ENCODE results near the gene RHAG.
"Not testable (repeated sequence)": the region's sequence is repeated elsewhere in the genome, so short reads cannot be mapped to it uniquely, and the experiment has no call there.

Gene RHAG

GRCh38 chr6:49635480-49635879 lies 1.2 kb downstream of the RHAG start:
- DNase-seq: no peak

DNA sequence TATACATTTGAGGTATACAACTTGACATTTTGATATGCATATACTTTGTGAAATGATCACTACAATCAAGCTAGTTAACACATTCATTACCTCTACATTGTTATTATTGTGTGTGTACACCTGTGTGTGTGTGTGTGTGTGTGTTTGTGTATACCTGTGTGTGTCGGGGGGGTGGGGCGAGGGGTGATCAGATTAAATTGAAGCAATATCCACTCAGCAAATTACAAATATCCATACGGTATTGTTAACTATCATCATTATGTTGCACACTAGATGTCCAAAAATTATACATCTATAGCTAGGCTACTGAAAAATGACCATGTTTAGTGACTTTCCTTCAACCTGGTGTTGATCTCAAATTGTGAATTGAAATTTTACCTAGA lies 1.8 kb downstream of the RHAG start:
- DNase-seq: no peak

DNA sequence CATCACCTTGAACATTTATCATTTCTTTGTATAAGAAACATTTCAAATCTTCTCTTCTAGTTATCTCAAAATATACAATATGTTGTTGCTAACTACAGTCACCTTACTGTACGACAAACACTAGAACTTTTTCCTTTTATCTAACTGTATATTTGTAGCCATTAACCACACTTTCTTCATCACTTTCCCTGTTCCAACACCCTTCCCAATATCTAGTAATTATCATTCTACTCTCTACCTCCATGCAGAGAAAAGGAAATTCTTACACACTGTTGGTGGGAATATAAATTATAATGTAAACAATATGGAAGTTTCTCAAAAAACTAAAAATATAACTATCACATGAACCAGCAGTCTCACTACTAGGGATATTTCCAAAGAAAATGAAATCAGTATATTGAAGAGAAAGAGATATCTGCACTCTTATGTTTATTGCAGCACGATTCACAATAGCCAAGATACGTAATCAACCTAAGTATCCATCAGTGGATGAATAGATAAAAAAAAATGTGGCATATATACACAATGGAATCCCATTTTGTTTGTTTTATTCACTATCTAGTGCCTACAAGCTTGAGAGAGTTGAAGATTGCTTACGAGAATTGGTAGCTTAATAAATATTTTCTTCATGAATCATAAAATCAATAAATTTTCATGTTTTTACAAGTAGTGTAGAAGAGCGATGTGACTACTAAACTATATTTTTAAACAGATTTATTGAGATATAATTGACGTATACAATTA lies 2.4 kb downstream of the RHAG start:
- DNase-seq: no peak

DNA sequence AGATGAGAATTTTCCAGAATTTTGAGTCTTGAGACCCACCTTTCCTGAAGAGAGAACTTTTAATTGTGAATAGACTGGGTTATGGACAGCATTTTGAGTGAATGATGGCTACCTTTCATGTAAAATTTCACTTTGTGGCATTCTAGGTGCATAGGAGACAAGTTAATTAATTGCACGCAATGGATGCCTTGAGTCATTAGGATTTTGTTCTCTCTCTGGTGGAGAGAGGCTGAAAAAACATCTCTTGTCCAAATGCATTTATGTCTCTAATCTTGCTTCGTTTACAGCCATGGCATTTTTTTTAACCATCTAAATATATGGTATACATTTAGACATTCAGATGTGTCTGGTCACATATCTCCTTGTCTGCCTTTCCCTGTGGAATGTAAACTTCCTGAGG lies 3.1 kb downstream of the RHAG start:
- DNase-seq: no peak

DNA sequence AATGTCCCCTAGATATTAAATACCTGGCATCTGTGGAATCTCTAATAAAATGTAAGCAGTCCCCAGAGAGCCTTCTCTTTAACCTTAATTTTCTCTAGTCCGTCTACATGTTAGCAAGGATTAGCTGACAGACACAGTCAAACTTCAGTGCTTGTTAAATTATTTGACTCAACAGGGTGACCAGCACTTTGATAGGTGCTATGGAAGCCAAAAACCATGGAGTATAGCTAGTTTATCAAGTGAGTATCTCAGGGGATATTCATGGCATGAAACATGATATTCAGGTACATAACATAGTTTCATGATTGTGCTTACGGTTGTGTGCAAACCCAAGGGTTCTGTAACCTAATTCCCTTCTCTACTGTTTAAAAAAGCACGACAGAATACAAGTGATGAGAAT lies 3.9 kb downstream of the RHAG start:
- DNase-seq: no peak

DNA sequence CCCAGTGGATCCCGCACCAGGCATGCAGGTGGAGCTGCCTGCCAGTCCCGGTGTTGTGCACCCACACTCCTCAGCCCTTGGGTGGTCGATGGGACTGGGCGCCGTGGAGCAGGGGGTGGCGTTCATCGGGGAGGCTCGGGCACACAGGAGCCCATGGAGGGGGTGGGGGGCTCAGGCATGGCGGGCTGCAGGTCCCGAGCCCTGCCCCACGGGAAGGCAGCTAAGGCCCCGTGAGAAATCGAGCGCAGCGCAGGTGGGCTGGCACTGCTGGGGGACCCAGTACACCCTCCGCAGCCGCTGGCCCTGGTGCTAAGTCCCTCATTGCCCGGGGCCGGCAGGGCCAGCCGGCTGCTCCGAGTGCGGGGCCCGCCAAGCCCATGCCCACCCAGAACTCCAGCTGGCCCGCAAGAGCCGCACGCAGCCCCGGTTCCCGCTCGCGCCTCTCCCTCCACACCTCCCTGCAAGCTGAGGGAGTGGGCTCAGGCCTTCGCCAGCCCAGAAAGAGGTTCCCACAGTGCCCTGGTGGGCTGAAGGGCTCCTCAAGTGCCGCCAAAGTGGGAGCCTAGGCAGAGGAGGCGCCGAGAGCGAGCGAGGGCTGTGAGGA lies 7.1 kb downstream of the RHAG start:
- not testable (repeated sequence) for DNase-seq

DNA sequence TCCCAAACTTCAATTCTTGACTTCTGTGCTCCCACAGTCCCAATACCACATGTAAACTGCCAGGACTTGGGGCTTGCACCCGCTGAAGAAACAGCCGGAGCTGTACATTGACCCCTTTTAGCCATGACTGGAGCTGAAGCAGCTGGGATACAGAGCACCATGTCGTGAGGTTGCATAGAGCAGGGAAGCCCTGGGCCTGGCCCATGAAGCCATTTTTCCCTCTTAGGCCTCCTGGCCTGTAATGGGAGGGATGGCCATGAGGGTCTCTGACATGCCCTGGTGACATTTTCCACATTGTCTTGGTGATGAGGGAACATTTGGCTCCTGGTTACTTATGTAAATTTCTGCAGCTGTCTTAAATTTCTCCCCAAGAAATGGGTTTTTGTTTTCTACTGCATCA lies 9.8 kb downstream of the RHAG start:
- no peak for DNase-seq

- no peak for DNase-seq
Observed at GRCh38 chr6:49618257-49618656, 18.4 kb downstream of the RHAG start.

DNA sequence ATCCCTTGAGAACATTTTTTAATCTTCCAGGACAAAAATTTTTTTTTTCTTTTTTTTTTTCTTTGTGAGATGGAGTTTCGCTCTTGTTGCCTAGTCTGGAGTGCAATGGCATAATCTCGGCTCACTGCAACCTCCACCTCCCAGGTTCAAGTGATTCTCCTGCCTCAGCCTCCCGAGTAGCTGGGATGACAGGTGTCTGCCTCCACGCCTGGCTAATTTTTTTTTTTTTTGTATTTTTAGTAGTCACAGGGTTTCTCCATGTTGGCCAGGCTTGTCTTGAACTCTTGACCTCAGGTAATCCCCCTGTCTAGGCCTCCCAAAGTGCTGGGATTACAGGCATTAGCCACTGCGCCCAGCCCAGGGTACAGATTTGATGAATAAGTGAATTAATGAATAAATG lies 22.5 kb downstream of the RHAG start:
- DNase-seq: not testable (repeated sequence)

- no peak for DNase-seq
Observed at GRCh38 chr6:49609285-49609684, 27.4 kb downstream of the RHAG start.

DNA sequence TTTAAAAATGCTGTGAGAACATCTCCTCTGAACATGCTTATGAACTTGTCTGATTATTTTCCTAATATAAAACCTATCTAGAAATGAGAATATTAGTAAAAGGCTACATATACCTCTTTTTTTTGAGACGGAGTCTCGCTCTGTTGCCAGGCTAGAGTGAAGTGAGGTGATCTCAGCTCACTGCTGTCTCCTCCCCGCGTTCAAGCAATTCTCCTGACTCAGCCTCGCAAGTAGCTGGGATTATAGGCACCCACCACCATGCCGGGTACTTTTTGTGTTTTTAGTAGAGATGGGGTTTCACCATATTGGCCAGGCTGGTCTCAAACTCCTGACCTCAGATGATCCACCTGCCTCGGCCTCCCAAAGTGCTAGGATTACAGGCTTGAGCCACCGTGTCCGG lies 28.4 kb downstream of the RHAG start:
- DNase-seq: not testable (repeated sequence)

GRCh38 chr6:49607391-49607982 lies 29.2 kb downstream of the RHAG start:
- no peak for DNase-seq

DNA sequence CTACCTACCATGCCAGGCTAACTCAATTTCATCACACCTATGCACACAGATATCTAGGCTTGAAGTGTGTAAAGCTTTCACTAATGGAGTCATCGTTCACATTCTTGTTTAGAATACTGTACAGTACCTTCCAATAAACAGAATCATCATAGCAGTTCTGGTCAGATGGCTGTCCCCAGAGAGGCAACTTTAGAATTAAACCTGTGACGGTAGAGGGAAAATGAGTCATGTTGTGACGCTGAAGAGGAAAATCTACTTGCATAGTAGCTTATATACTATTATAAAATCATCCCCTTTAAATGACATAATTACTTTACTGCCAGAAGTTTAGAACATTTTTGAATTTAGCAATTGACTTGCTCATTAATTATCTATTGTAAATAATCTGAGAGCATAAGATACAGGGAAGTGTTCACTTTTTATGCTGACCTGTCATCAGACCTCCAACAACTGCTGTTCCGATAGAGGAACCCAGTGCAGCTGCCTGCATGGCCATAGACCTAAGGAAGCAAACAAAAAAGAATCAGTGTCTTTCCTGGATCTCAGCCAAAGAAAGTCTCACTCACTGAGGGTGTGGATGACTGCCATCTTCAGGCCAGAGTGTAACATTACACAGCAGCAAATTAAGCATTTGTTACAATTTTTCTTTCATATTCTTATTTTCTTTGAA lies 29.8 kb downstream of the RHAG start:
- peak; percentile 50 for DNase-seq

- DNase-seq: not testable (repeated sequence)
Observed at GRCh38 chr6:49604080-49604479, 32.6 kb downstream of the RHAG start.

DNA sequence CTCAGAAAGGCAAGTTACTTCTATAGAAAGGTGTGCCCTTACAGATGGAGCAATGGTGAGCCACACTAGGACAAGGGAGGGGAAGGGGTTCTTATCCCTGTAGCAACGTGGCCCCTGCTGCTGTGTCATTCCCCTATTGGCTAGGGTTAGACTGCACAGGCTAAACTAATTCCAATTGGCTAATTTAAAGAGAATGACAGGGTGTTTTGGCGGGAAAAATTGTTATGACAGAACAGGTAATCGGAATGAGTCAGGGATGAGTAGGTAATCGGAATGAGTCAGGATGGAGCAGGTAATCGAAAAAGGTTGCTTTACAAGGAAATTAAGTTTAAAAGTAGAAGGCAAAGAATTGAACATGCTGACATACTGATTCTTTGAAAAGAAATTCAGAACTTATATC lies 49.4 kb downstream of the RHAG start:
- not testable (repeated sequence) for DNase-seq

DNA sequence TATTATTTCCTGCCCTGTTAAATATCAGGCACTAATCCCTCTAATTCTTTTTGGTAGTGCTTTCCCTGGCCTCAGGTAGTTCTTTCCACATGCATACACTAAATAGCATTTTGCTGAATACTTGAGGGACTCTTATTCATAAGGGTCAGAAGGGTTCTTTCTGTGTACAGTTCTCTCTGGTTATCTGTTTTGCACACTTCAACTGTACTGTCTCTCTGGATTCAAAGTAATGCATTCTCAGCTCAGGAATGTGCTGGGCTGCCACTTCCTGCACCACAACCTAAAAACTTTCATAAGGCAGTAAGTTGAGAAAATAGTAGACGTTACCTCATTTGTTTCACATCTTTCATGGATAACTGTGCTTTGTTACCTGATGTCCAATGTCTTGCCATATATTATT lies 54.1 kb downstream of the RHAG start:
- DNase-seq: no peak

DNA sequence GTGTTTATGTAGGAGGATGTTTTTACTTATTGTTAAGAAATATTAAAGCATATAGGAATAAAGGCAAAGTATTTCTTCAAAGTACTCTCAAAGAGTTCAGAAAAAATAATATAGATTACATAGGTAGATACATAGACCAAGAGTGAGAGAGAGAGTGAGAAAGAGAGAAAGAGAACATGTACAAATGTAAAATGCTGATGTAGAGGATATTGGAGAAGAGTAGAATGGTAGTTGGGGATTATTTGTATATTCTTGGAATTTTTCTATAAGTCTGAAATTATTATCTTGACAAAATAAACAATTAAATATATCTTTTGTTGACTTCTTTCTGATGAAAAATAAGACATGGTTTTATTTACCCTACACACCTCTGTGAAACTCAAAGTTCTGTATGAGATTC lies 57.0 kb downstream of the RHAG start:
- no peak for DNase-seq

- no peak for DNase-seq
Observed at GRCh38 chr6:49576618-49577017, 60.0 kb downstream of the RHAG start.

- no peak for DNase-seq
Observed at GRCh38 chr6:49570474-49571079, 66.1 kb downstream of the RHAG start.

GRCh38 chr6:49565855-49566254 lies 70.8 kb downstream of the RHAG start:
- no peak for DNase-seq

DNA sequence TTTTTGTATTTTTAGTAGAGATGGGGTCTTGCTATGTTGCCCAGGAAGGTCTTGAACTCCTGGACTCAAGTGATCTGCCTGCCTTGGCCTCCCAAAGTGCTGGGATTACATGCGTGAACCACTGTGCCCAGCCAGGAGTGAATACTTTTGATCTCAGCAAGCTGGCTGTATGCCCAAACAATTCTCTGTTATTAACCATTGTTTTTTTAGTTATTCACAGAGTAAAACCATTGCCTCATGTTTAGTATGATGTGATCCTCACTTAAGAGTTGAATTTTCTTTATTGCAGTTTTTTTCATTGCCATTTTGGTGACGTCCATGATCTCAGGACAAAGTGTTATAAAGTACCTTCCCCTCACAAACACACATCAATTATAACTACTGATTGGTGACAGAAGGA lies 71.4 kb downstream of the RHAG start:
- no peak for DNase-seq

GRCh38 chr6:49564552-49564951 lies 72.1 kb downstream of the RHAG start:
- DNase-seq: no peak
